Lung (tissue), 16 donors: ENCODE measurements around the gene PTPN3. TPM values are rescaled to one million over a fixed set of nuclear protein-coding genes. Genes with fewer than 3 reads are reported as not detected.
"Not testable (repeated sequence)": the region's sequence is repeated elsewhere in the genome, so short reads cannot be mapped to it uniquely, and the experiment has no call there.

Source experiments
- ATAC-seq: fragments of 200-7000 bp; cut with Tn5 transposase; one replicate; pipeline ENCODE4 v1.9.1; 2020; ENCODE audit warnings: moderate number of reproducible peaks; ENCODE audit not compliant: insufficient read depth, low FRiP score
- DNase-seq, 3 donors: peaks; one replicate each; pipeline ENCODE4 v3.0.0-alpha.2; 2013 to 2017
- H3K27ac ChIP-seq, 2 donors: one replicate each; pipeline ENCODE4 v1.5.1; 2013; ENCODE audit warnings: mild to moderate bottlenecking in 2 of 2, moderate library complexity in 2 of 2, control low read depth in 1 of 2, inconsistent platforms in 1 of 2, low read depth in 1 of 2, low read length in 1 of 2
- H3K27me3 ChIP-seq, 3 donors: one replicate each; pipeline ENCODE4 v1.5.1; 2013; ENCODE audit warnings: low read length in 2 of 3; ENCODE audit not compliant: control insufficient read depth in 3 of 3, insufficient read depth in 3 of 3
- H3K36me3 ChIP-seq, 4 donors: one replicate each; pipeline ENCODE4 v1.5.1; 2013; ENCODE audit warnings: low read length in 4 of 4, mild to moderate bottlenecking in 1 of 4, moderate library complexity in 1 of 4; ENCODE audit not compliant: control insufficient read depth in 4 of 4, insufficient read depth in 4 of 4
- H3K4me1 ChIP-seq, 5 donors: one replicate each; pipeline ENCODE4 v1.5.1; 2013; ENCODE audit warnings: low read length in 5 of 5, mild to moderate bottlenecking in 2 of 5, moderate library complexity in 1 of 5; ENCODE audit not compliant: control insufficient read depth in 5 of 5, insufficient read depth in 5 of 5
- H3K4me3 ChIP-seq: one replicate; pipeline ENCODE4 v1.5.1; 2013; ENCODE audit warnings: mild to moderate bottlenecking, control low read depth, moderate library complexity
- H3K9ac ChIP-seq, 2 donors: one replicate each; pipeline ENCODE4 v1.5.1; 2013; ENCODE audit warnings: low read length in 2 of 2, control low read depth in 1 of 2; ENCODE audit not compliant: insufficient read depth in 1 of 2
- H3K9me3 ChIP-seq, 4 donors: one replicate each; pipeline ENCODE4 v1.5.1; 2013; ENCODE audit warnings: low read length in 3 of 4, mild to moderate bottlenecking in 1 of 4, moderate library complexity in 1 of 4; ENCODE audit not compliant: control insufficient read depth in 4 of 4, insufficient read depth in 3 of 4
- CTCF ChIP-seq: IDR thresholded peaks from 2 replicates; pipeline ENCODE4 v1.5.1; 2012; ENCODE audit warnings: mild to moderate bottlenecking; ENCODE audit errors: control extremely low read depth, extremely low read depth
- WGBS, 2 donors: extraction: QIAGEN DNeasy Blood & Tissue Kit; methylation state at CpG; one replicate each; pipeline ENCODE4 v1.1.7; 2013; 5-methylcytosine and 5-hydroxymethylcytosine counted together
- long read RNA-seq, 5 donors: transcript quantifications; one replicate each; lab custom pipeline, GENCODE V29; 2026
- polyA plus RNA-seq, 2 donors: library from polyadenylated mRNA; stranded (reverse); fragments of 200-250 nt; gene quantifications; one replicate each; pipeline ENCODE4 v1.2.1, GENCODE V29; 2013
- total RNA-seq, 2 donors: library from RNA; depleted of rRNA in 1 of 2; stranded (reverse); fragments of >200 nt in 1 of 2; gene quantifications; one replicate each; pipeline ENCODE4 v1.2.1, GENCODE V29; 2014 to 2021
- donor health status: control.
- donor health status: control.
- donor health status: Bipolar disorder and iron deficiency.
- donor health status: healthy.
- donor health status: DM: yes; HTN: yes; CAD: no.

The PTPN3 gene
- 10 to 100 TPM; 13.3 to 16.9 TPM for total RNA-seq
- polyA plus RNA-seq = 1 to 10 TPM; 5.7 to 9.1 TPM
- long read RNA-seq, donor 1, full-length matches to known transcripts = 1 of 1 reads
- long read RNA-seq, donor 1, partial matches to known transcripts = 0 of 1 reads
- long read RNA-seq, donor 1, other reads (novel, unspliced or antisense) = 0 of 1 reads
- long read RNA-seq, donor 2 = 0 reads
- long read RNA-seq, donor 3, full-length matches to known transcripts = 2 of 2 reads
- long read RNA-seq, donor 3, partial matches to known transcripts = 0 of 2 reads
- long read RNA-seq, donor 3, other reads (novel, unspliced or antisense) = 0 of 2 reads
- long read RNA-seq, donor 4 = 0 reads
- long read RNA-seq, donor 5, full-length matches to known transcripts = 1 of 1 reads
- long read RNA-seq, donor 5, partial matches to known transcripts = 0 of 1 reads
- long read RNA-seq, donor 5, other reads (novel, unspliced or antisense) = 0 of 1 reads

GRCh38 chr9:109498195-109499092, at the start of gene PTPN3:
Gene PTPN3, minus strand, starts transcription at chr9:109498307. Its CDS starts 34,873 bp downstream, at chr9:109463434.
- peak within 1 kb of the TSS in 1 of 2 donors; percentile 57 for H3K27ac ChIP-seq
- H3K4me3 ChIP-seq = peak within 1 kb of the TSS; percentile 36
- no peak within 1 kb of the TSS for H3K9ac ChIP-seq
- whole genome bisulfite sequencing, 2 donors = 8 to 10% methylated on average over 64 to 78 of the region's 78 CpGs
- peak in 2 of 3 donors; percentile 18 to 65 for DNase-seq
- no peaks in the 10 kb centered on the region for H3K36me3 ChIP-seq
- ATAC-seq = no peak
- H3K4me1 ChIP-seq = peaks cover 0 to 23% (median 7%) of the 10 kb centered on the region in 5 donors
- no peak for TF ChIP-seq CTCF
- no peaks in the 10 kb centered on the region for H3K9me3 ChIP-seq
- peaks cover 0 to 42% (median 30%) of the 10 kb centered on the region in 3 donors for H3K27me3 ChIP-seq

- not testable (repeated sequence) for H3K27me3 ChIP-seq, ATAC-seq, DNase-seq, H3K4me3 ChIP-seq, H3K4me1 ChIP-seq, H3K9ac ChIP-seq, H3K36me3 ChIP-seq, H3K27ac ChIP-seq, H3K9me3 ChIP-seq
- 95 to 100% methylated on average over 1 of the region's 1 CpG for WGBS, 2 donors
These were observed 46.8 kb upstream of the PTPN3 start for GRCh38 chr9:109544954-109545353.

- H3K27me3 ChIP-seq = no peaks in the 10 kb centered on the region
- WGBS, 2 donors = 40 to 53% methylated on average over 4 of the region's 4 CpGs
These were observed 44.8 kb upstream of the PTPN3 start for GRCh38 chr9:109542922-109543321.

More at GRCh38 chr9:109542922-109543321, 44.8 kb upstream of the PTPN3 start:
- no peak for DNase-seq
- no peak for TF ChIP-seq CTCF
- H3K27ac ChIP-seq = no peak overlapping the region
- peaks cover 0 to 5% (median 2%) of the 10 kb centered on the region in 4 donors for H3K9me3 ChIP-seq
- H3K36me3 ChIP-seq = no peaks in the 10 kb centered on the region
- no peak overlapping the region for H3K9ac ChIP-seq
- peaks cover 0 to 3% (median 0%) of the 10 kb centered on the region in 5 donors for H3K4me1 ChIP-seq
- ATAC-seq = no peak
- no peak overlapping the region for H3K4me3 ChIP-seq
